Transverse colon (tissue), 4 donors: ENCODE data around the gene ARHGEF25.

Experiments used
- EP300 ChIP-seq: sonication (generic); formaldehyde crosslinking; IDR thresholded peaks from one replicate; pipeline ENCODE4 v1.6.1; 2017; ENCODE audit warnings: antibody characterized with exemption, low read depth
- POLR2A ChIP-seq: fragments of 450-650 bp; IDR thresholded peaks from one replicate; pipeline ENCODE4 v1.6.1; 2016; ENCODE audit warnings: antibody characterized with exemption, mild to moderate bottlenecking, moderate library complexity
- POLR2AphosphoS5 ChIP-seq, 3 donors: sonication (generic); formaldehyde crosslinking; IDR thresholded peaks; one replicate each; pipeline ENCODE4 v1.6.1; 2016; ENCODE audit warnings: antibody characterized with exemption in 3 of 3
- TF ChIP-seq, protein P1 (sequence below), 5 experiments: fragments of 200-600 bp in 3 of 5; fragments of 450-650 bp in 2 of 5; sonication (generic) in 3 of 5; IDR thresholded peaks; 1 replicate in 2 of 5; 2 replicates in 3 of 5; pipeline ENCODE4 v1.5.1; 2016 to 2017; ENCODE audit warnings: antibody characterized with exemption in 5 of 5, inconsistent platforms in 3 of 5, mild to moderate bottlenecking in 2 of 5, moderate library complexity in 1 of 5

DNA sequence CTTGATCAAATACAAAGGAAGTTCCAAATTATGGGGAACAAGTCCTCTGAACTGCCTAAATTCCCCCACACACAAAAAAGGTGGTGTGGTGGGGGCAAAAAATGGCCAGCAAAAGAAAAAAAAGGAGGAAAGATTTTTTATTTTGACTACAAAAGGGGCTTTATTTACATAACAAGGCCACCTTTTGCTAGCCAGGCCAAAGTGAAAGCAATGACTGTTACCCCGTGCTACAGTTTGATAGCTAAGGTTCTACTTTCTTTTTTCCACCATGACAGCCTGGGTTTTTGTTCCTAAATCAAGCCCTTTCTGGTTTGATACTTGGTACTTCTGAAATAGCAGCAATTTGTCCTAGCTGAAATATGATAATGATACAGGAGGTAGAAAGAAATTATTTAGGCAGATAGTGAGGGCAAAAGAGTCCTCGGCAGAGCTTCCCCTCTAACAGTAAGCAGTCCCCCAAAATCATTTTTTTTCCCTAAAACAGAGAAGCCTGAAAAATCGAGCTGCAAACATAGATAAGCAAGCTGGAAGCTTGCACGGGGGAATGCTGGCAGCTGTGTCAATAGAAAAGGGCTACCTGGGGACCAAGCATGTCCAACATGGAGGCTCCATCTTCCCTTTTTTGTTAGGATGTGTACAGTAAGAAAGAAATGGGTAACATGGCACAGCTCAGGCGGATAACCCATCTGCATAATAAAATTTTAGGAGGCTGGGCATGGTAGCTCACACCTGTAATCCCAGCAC lies 30.6 kb downstream of the ARHGEF25 start:
- TF ChIP-seq, protein P1, sequence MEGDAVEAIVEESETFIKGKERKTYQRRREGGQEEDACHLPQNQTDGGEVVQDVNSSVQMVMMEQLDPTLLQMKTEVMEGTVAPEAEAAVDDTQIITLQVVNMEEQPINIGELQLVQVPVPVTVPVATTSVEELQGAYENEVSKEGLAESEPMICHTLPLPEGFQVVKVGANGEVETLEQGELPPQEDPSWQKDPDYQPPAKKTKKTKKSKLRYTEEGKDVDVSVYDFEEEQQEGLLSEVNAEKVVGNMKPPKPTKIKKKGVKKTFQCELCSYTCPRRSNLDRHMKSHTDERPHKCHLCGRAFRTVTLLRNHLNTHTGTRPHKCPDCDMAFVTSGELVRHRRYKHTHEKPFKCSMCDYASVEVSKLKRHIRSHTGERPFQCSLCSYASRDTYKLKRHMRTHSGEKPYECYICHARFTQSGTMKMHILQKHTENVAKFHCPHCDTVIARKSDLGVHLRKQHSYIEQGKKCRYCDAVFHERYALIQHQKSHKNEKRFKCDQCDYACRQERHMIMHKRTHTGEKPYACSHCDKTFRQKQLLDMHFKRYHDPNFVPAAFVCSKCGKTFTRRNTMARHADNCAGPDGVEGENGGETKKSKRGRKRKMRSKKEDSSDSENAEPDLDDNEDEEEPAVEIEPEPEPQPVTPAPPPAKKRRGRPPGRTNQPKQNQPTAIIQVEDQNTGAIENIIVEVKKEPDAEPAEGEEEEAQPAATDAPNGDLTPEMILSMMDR (IDR thresholded peaks at IDR 0.05) = no peak
- no peak for TF ChIP-seq POLR2AphosphoS5 (IDR thresholded peaks at IDR 0.05)
- TF ChIP-seq POLR2A = no peak
- no peak for TF ChIP-seq EP300
